Thyroid gland (tissue), 4 donors: ENCODE data around the gene LOXL1. TPM values are rescaled to one million over a fixed set of nuclear protein-coding genes. Genes with fewer than 3 reads are reported as not detected.

Experiments
- DNase-seq, 2 donors: peaks; one replicate each; pipeline ENCODE4 v3.0.0-alpha.2; 2019
- H3K27ac ChIP-seq, 3 donors: fragments of 200-600 bp; sonication (generic); 1 replicate in 2 of 3; 2 replicates in 1 of 3; pipeline ENCODE4 v1.5.1; 2016 to 2019; ENCODE audit warnings: mild to moderate bottlenecking in 1 of 3, moderate library complexity in 1 of 3
- H3K27me3 ChIP-seq: fragments of 200-600 bp; sonication (generic); one replicate; pipeline ENCODE4 v1.5.1; 2019
- H3K36me3 ChIP-seq, 2 donors: fragments of 200-600 bp; sonication (generic); one replicate each; pipeline ENCODE4 v1.5.1; 2016 to 2019
- H3K4me1 ChIP-seq, 2 donors: fragments of 200-600 bp; sonication (generic); one replicate each; pipeline ENCODE4 v1.5.1; 2017 to 2019
- H3K4me3 ChIP-seq, 3 donors: fragments of 200-600 bp; sonication (generic); replicated peaks in 1 of 3; 1 replicate in 2 of 3; 2 replicates in 1 of 3; pipeline ENCODE4 v1.5.1; 2016; ENCODE audit warnings: mild to moderate bottlenecking in 1 of 3
- H3K9me3 ChIP-seq: fragments of 200-600 bp; sonication (generic); one replicate; pipeline ENCODE4 v1.5.1; 2017
- POLR2A ChIP-seq, 2 donors: fragments of 450-650 bp; IDR thresholded peaks; one replicate each; pipeline ENCODE4 v1.6.1; 2017; ENCODE audit warnings: antibody characterized with exemption in 2 of 2, mild to moderate bottlenecking in 2 of 2, moderate library complexity in 1 of 2
- whole genome bisulfite sequencing, 2 donors: methylation state at CpG; one replicate each; pipeline ENCODE4 v1.1.5; 2017; 5-methylcytosine and 5-hydroxymethylcytosine counted together
- intact Hi-C: fragments of 100-400 bp; cut with DNase I; formaldehyde crosslinking; loops from one replicate; pipeline ENCODE4 v1.15.1; 2023
- total RNA-seq, 4 donors: library from RNA; depleted of rRNA; stranded (reverse); fragments of >200 nt; gene quantifications; one replicate each; pipeline ENCODE4 v1.2.3, GENCODE V29; 2016
- TF ChIP-seq, protein P1 (sequence below), 6 experiments: fragments of 200-600 bp in 3 of 6; fragments of 450-650 bp in 3 of 6; sonication (generic) in 3 of 6; IDR thresholded peaks; one replicate each; pipeline ENCODE4 v1.5.1; 2016 to 2019; ENCODE audit warnings: antibody characterized with exemption in 6 of 6, mild to moderate bottlenecking in 2 of 6, inconsistent platforms in 1 of 6, moderate library complexity in 1 of 6

Gene LOXL1
- total RNA-seq, 4 donors from 2014 or later = 9.9 to 15.2 (median 12.0) TPM

DNA sequence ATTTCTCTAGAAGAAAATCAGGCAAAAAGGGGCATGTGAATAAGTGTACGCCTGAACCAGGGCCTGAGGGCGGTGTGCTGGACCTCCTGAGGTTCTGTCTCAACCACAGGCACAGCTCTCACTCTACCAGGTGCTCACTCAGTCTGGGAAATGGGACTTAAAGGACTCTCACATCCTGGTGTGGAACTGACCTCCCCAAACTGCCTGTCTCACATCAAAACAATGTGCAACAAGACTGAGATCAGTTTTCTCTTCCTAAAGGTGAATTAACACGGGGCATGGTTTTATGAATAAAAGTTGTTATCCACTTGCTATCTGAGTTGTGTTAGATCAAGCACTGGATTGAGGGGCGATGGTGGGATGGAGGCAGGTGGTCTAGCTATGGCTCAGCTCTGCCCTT, 61.0 kb downstream of the LOXL1 start:
- intact Hi-C loops = no loop called here
- H3K4me1 ChIP-seq = peaks cover 45 to 92% of the 10 kb centered on the region in 2 donors
- H3K4me3 ChIP-seq = no peak overlapping the region
- WGBS, 2 donors = 84 to 92% methylated on average over 4 of the region's 4 CpGs
- no peak for DNase-seq
- H3K36me3 ChIP-seq = no peaks in the 10 kb centered on the region
- no peaks in the 10 kb centered on the region for H3K27me3 ChIP-seq
- TF ChIP-seq, protein P1, sequence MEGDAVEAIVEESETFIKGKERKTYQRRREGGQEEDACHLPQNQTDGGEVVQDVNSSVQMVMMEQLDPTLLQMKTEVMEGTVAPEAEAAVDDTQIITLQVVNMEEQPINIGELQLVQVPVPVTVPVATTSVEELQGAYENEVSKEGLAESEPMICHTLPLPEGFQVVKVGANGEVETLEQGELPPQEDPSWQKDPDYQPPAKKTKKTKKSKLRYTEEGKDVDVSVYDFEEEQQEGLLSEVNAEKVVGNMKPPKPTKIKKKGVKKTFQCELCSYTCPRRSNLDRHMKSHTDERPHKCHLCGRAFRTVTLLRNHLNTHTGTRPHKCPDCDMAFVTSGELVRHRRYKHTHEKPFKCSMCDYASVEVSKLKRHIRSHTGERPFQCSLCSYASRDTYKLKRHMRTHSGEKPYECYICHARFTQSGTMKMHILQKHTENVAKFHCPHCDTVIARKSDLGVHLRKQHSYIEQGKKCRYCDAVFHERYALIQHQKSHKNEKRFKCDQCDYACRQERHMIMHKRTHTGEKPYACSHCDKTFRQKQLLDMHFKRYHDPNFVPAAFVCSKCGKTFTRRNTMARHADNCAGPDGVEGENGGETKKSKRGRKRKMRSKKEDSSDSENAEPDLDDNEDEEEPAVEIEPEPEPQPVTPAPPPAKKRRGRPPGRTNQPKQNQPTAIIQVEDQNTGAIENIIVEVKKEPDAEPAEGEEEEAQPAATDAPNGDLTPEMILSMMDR (IDR thresholded peaks at IDR 0.05) = no peak
- no peak for TF ChIP-seq POLR2A (IDR thresholded peaks at IDR 0.05)
- H3K9me3 ChIP-seq = no peaks in the 10 kb centered on the region
- peak overlapping the region in 2 of 3 donors; percentile 85 to 93 for H3K27ac ChIP-seq

GRCh38 chr15:73987681-73988444, 61.6 kb downstream of the LOXL1 start:
- TF ChIP-seq POLR2A (IDR thresholded peaks at IDR 0.05) = no peak
- WGBS, 2 donors = 67 to 78% methylated on average over 6 to 9 of the region's 9 CpGs
- peak overlapping the region in 2 of 3 donors; percentile 85 to 93 for H3K27ac ChIP-seq

GRCh38 chr15:73988445-73988969, 62.2 kb downstream of the LOXL1 start:
- no peak for DNase-seq

More at GRCh38 chr15:73987681-73988444, 61.6 kb downstream of the LOXL1 start:
- no peak for DNase-seq
- Histone ChIP-seq H3K4me1 (peaks cover 45 to 92% of the 10 kb centered on the region in 2 donors), H3K27me3 (no peaks in the 10 kb centered on the region), H3K4me3 (no peak overlapping the region), H3K36me3 (no peaks in the 10 kb centered on the region), H3K9me3 (no peaks in the 10 kb centered on the region)
- intact Hi-C loops = no loop called here

GRCh38 chr15:73989001-73989798, 62.9 kb downstream of the LOXL1 start:
- no peaks in the 10 kb centered on the region for H3K36me3 ChIP-seq
- peaks cover 31 to 91% of the 10 kb centered on the region in 2 donors for H3K4me1 ChIP-seq
- no peaks in the 10 kb centered on the region for H3K27me3 ChIP-seq
- 76 to 84% methylated on average over 7 to 9 of the region's 9 CpGs for WGBS, 2 donors
- H3K4me3 ChIP-seq = no peak overlapping the region
- TF ChIP-seq, protein P1 (IDR thresholded peaks at IDR 0.05) = no peak
- no peak for TF ChIP-seq POLR2A (IDR thresholded peaks at IDR 0.05)
- H3K27ac ChIP-seq = peak overlapping the region in 2 of 3 donors; percentile 83 to 85
- no peaks in the 10 kb centered on the region for H3K9me3 ChIP-seq
- DNase-seq = no peak
- intact Hi-C loops = no loop called here

More at GRCh38 chr15:73988445-73988969, 62.2 kb downstream of the LOXL1 start:
- Histone ChIP-seq H3K9me3 (no peaks in the 10 kb centered on the region), H3K4me1 (peaks cover 38 to 92% of the 10 kb centered on the region in 2 donors), H3K4me3 (no peak overlapping the region), H3K27ac (peak overlapping the region in 2 of 3 donors; percentile 83 to 85), H3K27me3 (no peaks in the 10 kb centered on the region), H3K36me3 (no peaks in the 10 kb centered on the region)
- intact Hi-C loops = no loop called here
- WGBS, 2 donors = 96% methylated on average over 13 of the region's 13 CpGs; no CpG with 5 or more reads in 1 of the 2 donors
- no peak for TF ChIP-seq POLR2A (IDR thresholded peaks at IDR 0.05)
- TF ChIP-seq, protein P1 (IDR thresholded peaks at IDR 0.05) = no peak

DNA sequence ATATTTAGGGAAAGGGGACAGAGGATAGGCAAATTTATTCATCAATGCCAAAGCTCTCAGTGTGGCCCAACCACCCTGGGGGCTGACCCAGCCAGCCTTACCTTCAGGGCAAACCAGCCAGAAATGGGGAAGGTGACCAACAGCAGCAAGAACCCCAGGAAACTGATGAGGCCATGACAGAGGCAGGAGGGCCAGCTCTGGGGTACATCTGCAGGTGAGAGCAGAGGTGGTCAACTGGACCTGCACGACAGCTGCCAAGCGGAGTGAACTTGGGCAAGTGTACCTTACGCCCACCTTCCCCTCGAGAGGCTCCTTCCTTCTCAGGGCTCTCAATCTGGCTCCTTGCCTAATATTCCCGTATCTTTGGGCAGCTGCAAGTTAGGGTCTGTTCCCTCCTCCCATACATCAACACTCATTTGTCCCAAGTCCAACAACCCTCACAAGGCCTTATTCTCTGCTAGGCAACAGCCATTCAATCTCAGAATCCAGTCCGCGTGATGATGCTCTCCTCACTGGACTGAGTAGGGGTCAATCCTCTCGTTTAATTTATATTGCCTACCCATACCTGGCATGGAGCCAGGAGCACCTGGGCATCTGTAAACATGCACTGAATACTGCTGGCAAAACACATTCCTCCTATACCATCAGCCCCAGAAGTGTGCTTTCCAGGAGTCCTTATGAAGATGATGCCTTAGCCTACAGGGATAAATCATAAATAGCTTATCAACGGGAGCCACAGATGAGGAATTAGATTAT, 64.2 kb downstream of the LOXL1 start:
- DNase-seq = no peak
- Histone ChIP-seq H3K4me1 (peaks cover 24 to 78% of the 10 kb centered on the region in 2 donors), H3K36me3 (no peaks in the 10 kb centered on the region), H3K27me3 (no peaks in the 10 kb centered on the region), H3K27ac (peak overlapping the region; percentile 68 to 85 (median 83)), H3K4me3 (no peak overlapping the region), H3K9me3 (no peaks in the 10 kb centered on the region)
- 64 to 65% methylated on average over 9 of the region's 9 CpGs for WGBS, 2 donors
- intact Hi-C loops = no loop called here
- TF ChIP-seq POLR2A (IDR thresholded peaks at IDR 0.05) = no peak
